Thyroid gland (tissue), 4 donors: ENCODE measurements around the gene SART3. TPM values are rescaled to one million over a fixed set of nuclear protein-coding genes. Genes with fewer than 3 reads are reported as not detected.

ENCODE experiments used
- DNase-seq, 2 donors: peaks; one replicate each; pipeline ENCODE4 v3.0.0-alpha.2; 2019
- H3K27ac ChIP-seq, 3 donors: fragments of 200-600 bp; sonication (generic); 1 replicate in 2 of 3; 2 replicates in 1 of 3; pipeline ENCODE4 v1.5.1; 2016 to 2019; ENCODE audit warnings: mild to moderate bottlenecking in 1 of 3, moderate library complexity in 1 of 3
- H3K27me3 ChIP-seq: fragments of 200-600 bp; sonication (generic); one replicate; pipeline ENCODE4 v1.5.1; 2019
- H3K36me3 ChIP-seq, 2 donors: fragments of 200-600 bp; sonication (generic); one replicate each; pipeline ENCODE4 v1.5.1; 2016 to 2019
- H3K4me1 ChIP-seq, 2 donors: fragments of 200-600 bp; sonication (generic); one replicate each; pipeline ENCODE4 v1.5.1; 2017 to 2019
- H3K4me3 ChIP-seq, 3 donors: fragments of 200-600 bp; sonication (generic); replicated peaks in 1 of 3; 1 replicate in 2 of 3; 2 replicates in 1 of 3; pipeline ENCODE4 v1.5.1; 2016; ENCODE audit warnings: mild to moderate bottlenecking in 1 of 3
- H3K9me3 ChIP-seq: fragments of 200-600 bp; sonication (generic); one replicate; pipeline ENCODE4 v1.5.1; 2017
- POLR2A ChIP-seq, 2 donors: fragments of 450-650 bp; IDR thresholded peaks; one replicate each; pipeline ENCODE4 v1.6.1; 2017; ENCODE audit warnings: antibody characterized with exemption in 2 of 2, mild to moderate bottlenecking in 2 of 2, moderate library complexity in 1 of 2
- WGBS, 2 donors: methylation state at CpG; one replicate each; pipeline ENCODE4 v1.1.5; 2017; 5-methylcytosine and 5-hydroxymethylcytosine counted together
- intact Hi-C: fragments of 100-400 bp; cut with DNase I; formaldehyde crosslinking; loops from one replicate; pipeline ENCODE4 v1.15.1; 2023
- total RNA-seq, 4 donors: library from RNA; depleted of rRNA; stranded (reverse); fragments of >200 nt; gene quantifications; one replicate each; pipeline ENCODE4 v1.2.3, GENCODE V29; 2016
- TF ChIP-seq, protein P1 (sequence below), 6 experiments: fragments of 200-600 bp in 3 of 6; fragments of 450-650 bp in 3 of 6; sonication (generic) in 3 of 6; IDR thresholded peaks; one replicate each; pipeline ENCODE4 v1.5.1; 2016 to 2019; ENCODE audit warnings: antibody characterized with exemption in 6 of 6, mild to moderate bottlenecking in 2 of 6, inconsistent platforms in 1 of 6, moderate library complexity in 1 of 6

SART3 gene
- total RNA-seq = 100 to 1,000 TPM in 1 of 4 donors, 10 to 100 TPM in 3; 64.2 to 117 (median 80.0) TPM

GRCh38 chr12:108560752-108561719, at the start of gene SART3:
Gene SART3, minus strand, starts transcription at chr12:108561173. Its CDS starts 19 bp downstream, at chr12:108561154.
- peaks cover 24% of the 10 kb centered on the region in 2 donors for H3K4me1 ChIP-seq

GRCh38 chr12:108610336-108610815, 49.4 kb upstream of the SART3 start:
- intact Hi-C loops = no loop called here
- no peaks in the 10 kb centered on the region for H3K27me3 ChIP-seq
- no peak overlapping the region for H3K27ac ChIP-seq
- no peaks in the 10 kb centered on the region for H3K36me3 ChIP-seq
- DNase-seq = no peak
- no peak for TF ChIP-seq POLR2A (IDR thresholded peaks at IDR 0.05)
- TF ChIP-seq, protein P1, sequence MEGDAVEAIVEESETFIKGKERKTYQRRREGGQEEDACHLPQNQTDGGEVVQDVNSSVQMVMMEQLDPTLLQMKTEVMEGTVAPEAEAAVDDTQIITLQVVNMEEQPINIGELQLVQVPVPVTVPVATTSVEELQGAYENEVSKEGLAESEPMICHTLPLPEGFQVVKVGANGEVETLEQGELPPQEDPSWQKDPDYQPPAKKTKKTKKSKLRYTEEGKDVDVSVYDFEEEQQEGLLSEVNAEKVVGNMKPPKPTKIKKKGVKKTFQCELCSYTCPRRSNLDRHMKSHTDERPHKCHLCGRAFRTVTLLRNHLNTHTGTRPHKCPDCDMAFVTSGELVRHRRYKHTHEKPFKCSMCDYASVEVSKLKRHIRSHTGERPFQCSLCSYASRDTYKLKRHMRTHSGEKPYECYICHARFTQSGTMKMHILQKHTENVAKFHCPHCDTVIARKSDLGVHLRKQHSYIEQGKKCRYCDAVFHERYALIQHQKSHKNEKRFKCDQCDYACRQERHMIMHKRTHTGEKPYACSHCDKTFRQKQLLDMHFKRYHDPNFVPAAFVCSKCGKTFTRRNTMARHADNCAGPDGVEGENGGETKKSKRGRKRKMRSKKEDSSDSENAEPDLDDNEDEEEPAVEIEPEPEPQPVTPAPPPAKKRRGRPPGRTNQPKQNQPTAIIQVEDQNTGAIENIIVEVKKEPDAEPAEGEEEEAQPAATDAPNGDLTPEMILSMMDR (IDR thresholded peaks at IDR 0.05) = no peak
- 88 to 93% methylated on average over 8 of the region's 8 CpGs for WGBS, 2 donors
- H3K4me1 ChIP-seq = no peaks in the 10 kb centered on the region
- no peak overlapping the region for H3K4me3 ChIP-seq
- no peaks in the 10 kb centered on the region for H3K9me3 ChIP-seq

More at GRCh38 chr12:108560752-108561719, at the start of gene SART3:
- Histone ChIP-seq H3K4me3 (peak within 1 kb of the TSS; percentile 34 to 87 (median 56)), H3K27me3 (no peaks in the 10 kb centered on the region), H3K36me3 (peaks cover 3 to 10% of the 10 kb centered on the region in 2 donors), H3K9me3 (no peaks in the 10 kb centered on the region), H3K27ac (peak within 1 kb of the TSS; percentile 83 to 94 (median 91))
- peak; percentile 69 to 78 for DNase-seq
- intact Hi-C loops = loop anchor here (10.0 kb wide), 1 partner anchor 244 kb away; no protein-coding TSS in a partner anchor
- WGBS, 2 donors = 1% methylated on average over 55 to 57 of the region's 57 CpGs
- peak in 1 of 2 donors; percentile 59 for TF ChIP-seq POLR2A (IDR thresholded peaks at IDR 0.05)
- TF ChIP-seq, protein P1 (IDR thresholded peaks at IDR 0.05) = no peak

GRCh38 chr12:108609537-108610335, 48.8 kb upstream of the SART3 start:
- H3K27ac ChIP-seq = no peak overlapping the region
- TF ChIP-seq, protein P1 (IDR thresholded peaks at IDR 0.05) = no peak
- no peak for TF ChIP-seq POLR2A (IDR thresholded peaks at IDR 0.05)
- no peaks in the 10 kb centered on the region for H3K4me1 ChIP-seq
- 66 to 74% methylated on average over 11 to 19 of the region's 21 CpGs for WGBS, 2 donors
- intact Hi-C loops = no loop called here
- peak in 1 of 2 donors; percentile 7 for DNase-seq
- no peaks in the 10 kb centered on the region for H3K27me3 ChIP-seq
- H3K4me3 ChIP-seq = no peak overlapping the region
- no peaks in the 10 kb centered on the region for H3K9me3 ChIP-seq
- H3K36me3 ChIP-seq = no peaks in the 10 kb centered on the region

- no peak for TF ChIP-seq POLR2A (IDR thresholded peaks at IDR 0.05)
- TF ChIP-seq, protein P1 (IDR thresholded peaks at IDR 0.05) = no peak
- H3K27ac ChIP-seq = no peak overlapping the region
- no peak for DNase-seq
- no peaks in the 10 kb centered on the region for H3K36me3 ChIP-seq
- H3K27me3 ChIP-seq = no peaks in the 10 kb centered on the region
- H3K4me1 ChIP-seq = no peaks in the 10 kb centered on the region
- no peaks in the 10 kb centered on the region for H3K9me3 ChIP-seq
- intact Hi-C loops = no loop called here
- WGBS, 2 donors = 78 to 92% methylated on average over 5 of the region's 5 CpGs
- no peak overlapping the region for H3K4me3 ChIP-seq
These were observed 47.6 kb upstream of the SART3 start for GRCh38 chr12:108608616-108609015.
